ENCODE measurements around the gene UBIAD1.

- TF ChIP-seq FOXK1 (CRISPR knock-in tag; IDR thresholded peaks at IDR 0.05): no peak
- TF ChIP-seq CTCF (IDR thresholded peaks at IDR 0.05): no peak
- no peak for TF ChIP-seq OVOL2 (CRISPR knock-in tag; IDR thresholded peaks at IDR 0.05; ENCODE audit: borderline replicate concordance)
- no peak for TF ChIP-seq ATF2 (CRISPR knock-in tag; IDR thresholded peaks at IDR 0.05; ENCODE audit: borderline replicate concordance, low read depth)
- no peak for TF ChIP-seq JUN (CRISPR knock-in tag; IDR thresholded peaks at IDR 0.05)
- no peak for TF ChIP-seq ZNF317 (CRISPR knock-in tag; IDR thresholded peaks at IDR 0.05; ENCODE audit: borderline replicate concordance, low read depth)
- TF ChIP-seq ZNF263 (CRISPR knock-in tag; IDR thresholded peaks at IDR 0.05; ENCODE audit: low read depth): no peak
- TF ChIP-seq ATF1 (CRISPR knock-in tag; IDR thresholded peaks at IDR 0.05): no peak
- no peak for TF ChIP-seq NR1H2 (CRISPR knock-in tag; IDR thresholded peaks at IDR 0.05)
Observed at GRCh38 chr1:11314959-11315358, 42.0 kb downstream of the UBIAD1 start.

Measured in WTC11 (cell line).